UCSD-AML1 (cell line): ENCODE data around the gene SNX11.

Source experiments
- DNase-seq: peaks from one replicate; lab custom pipeline; 2025; ENCODE audit not compliant: unreplicated experiment; lab: John Stamatoyannopoulos, UW

The SNX11 gene

DNA sequence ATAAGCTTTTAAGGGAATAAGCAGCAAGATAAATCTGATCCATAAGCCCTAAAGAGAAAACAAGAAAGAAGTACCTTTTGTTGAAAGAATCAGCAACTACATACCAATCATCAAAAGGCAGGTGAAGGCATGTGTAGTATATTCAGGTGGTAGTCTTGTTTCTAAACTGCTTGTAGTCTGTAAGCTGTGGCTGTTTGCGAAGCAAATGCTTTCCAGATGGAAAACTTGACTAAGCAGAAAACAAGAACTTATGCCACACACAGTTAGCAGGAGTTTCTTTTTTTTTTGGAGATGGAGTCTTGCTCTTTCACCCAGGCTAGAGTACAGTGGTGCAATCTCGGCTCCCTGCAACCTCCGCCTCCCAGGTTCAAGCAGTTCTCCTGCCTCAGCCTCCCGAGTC lies 12.0 kb upstream of the SNX11 start:
- no peak for DNase-seq

DNA sequence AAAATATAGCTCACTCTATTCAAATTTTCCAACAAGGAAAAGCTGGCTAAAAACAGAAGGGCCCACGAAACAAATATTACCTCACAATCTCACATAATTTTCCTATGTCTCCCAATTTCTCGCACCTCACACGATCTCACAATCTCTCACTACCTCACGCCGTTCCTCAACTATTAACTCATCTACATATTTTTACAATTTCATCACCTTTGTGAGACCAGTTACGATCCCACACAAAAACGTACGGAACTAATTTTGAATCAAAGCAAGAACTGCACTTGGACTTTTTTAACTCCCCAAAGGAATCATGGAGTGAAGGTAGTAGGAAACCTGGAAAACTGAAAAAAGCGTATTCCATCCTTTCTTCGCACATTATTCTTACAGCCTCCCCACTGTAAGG lies 7.4 kb upstream of the SNX11 start:
- no peak for DNase-seq

DNA sequence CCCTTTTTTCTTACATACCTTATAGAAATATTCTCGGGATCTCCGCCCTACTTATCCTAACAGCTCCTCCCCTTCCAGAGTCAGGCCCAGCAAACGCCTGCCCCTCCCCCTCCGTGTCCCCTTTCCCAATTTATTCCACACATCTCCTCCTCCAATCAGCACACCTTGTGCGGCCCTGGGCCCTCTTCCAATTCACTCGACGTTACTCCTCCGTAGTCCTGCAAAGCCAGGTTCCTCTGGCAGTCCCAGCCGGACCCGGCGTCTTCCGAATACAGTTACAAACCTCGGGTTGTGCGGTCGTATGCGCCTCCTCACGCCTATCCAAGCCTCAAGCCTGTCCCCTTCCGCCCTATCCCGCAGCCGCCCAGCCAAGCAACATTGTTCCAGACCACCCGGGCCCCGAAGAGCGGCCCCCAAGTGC lies 7.0 kb upstream of the SNX11 start:
- no peak for DNase-seq

DNA sequence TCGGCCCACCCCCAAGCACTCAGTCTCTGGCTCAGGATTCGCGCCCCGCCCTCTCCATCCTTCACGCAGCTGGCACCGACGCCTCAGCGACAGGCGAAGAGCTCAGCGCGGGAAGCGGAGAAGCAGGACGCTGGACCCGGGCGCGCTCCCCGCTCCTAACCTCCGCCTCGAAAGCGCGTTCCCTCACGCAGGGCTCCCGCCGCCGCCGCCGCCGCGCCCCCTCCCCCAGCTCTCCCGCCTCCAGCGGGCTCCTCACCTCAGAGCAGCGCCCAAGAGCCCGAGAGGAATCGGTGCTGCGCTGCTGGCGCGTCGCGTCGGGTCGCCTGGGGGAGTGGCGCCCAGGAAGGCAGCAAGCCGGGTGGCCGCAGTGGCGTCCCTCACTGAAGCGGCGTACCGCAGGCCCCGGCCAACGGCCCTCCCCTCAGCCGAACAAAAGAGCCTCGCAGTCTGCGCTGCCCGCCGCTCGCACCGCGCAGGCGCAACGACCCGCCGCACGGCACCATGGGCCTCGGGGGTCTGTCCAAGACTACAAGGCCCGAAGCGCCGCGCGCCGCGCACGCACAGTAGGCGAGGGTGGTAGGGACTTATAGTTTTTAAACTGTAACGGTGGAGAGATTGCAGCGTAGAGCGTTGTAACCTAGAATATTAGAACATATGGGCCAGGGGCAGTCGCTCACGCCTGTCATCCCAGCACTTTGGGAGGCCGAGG lies 6.4 kb upstream of the SNX11 start, which contains the start of gene CBX1:
Gene CBX1 (minus strand): TSS at position 467 of the 709 bp plus-strand sequence. CDS start 24,474 bp downstream, outside the sequence.
- DNase-seq = peak; percentile 95

DNA sequence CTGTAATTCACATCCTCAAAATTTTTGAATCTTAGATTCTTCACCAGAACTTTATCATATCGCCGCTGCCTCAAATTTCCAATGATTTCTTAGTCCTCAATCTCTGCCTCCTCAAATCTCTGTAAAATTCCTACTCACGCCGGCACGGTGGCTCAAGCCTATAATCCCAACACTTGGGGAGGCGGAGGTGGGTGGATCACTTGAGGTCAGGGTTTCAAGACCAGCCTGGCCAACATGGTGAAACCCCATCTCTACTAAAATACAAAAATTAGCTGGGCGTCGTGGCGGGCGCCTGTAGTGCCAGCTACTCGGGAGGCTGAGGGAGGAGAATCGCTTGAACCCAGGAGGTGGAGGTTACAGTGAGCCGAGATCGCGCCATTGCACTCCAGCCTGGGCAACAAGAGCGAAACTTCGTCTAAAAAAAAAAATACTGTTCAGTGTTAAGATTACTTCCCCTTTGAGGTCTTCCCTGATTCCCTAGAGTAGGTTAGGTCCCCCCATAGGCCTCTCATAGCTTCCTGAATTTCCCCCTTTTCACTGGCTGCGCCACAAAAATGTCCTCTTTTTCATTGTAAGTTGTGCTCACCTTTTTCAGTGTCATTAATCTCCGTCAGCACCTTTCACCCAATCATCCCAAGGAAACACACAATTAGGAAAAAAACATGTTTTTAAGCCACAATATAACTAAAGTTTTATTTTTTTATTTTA lies 5.4 kb upstream of the SNX11 start:
- no peak for DNase-seq

DNA sequence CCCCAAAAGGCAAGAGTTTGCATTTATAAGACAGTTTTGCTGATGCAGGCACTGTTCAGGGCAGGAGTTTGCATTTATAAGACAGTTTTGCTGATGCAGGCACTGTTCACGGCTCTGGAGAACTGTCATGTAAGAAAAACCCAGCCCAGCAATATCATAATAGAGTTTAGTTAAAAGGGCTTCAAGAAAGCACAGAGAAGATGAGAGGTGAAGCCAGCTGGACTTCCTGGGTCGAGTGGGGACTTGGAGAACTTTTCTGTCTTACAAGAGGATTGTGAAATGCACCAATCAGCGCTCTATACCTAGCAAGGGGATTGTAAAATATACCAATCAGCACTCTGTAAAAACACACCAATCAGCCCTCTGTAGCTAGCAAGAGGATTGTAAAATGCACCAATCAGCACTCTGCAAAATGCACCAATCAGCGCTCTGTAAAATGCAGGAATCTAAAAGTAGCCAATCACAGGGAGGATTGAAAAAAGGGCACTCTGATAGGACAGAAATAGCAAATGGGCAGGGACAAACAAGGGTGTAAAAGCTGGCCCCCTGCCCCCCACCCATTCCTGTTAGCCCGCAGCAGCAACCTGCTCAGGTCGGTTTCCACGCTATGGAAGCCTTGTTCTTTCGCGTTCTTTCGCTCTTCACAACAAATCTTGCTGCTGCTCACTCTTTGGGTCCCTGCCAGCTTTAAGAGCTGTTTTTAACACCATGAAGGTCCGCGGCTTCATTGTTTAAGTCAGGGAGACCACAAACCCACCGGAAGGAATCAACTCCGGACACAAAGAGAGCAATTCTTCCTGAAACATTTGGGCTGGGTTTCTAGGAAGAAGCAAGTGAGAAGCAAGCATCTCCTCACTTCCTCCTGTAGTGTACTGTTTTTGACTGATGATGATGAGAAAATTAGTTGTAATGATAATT lies 4.5 kb upstream of the SNX11 start:
- peak; percentile 59 for DNase-seq

DNA sequence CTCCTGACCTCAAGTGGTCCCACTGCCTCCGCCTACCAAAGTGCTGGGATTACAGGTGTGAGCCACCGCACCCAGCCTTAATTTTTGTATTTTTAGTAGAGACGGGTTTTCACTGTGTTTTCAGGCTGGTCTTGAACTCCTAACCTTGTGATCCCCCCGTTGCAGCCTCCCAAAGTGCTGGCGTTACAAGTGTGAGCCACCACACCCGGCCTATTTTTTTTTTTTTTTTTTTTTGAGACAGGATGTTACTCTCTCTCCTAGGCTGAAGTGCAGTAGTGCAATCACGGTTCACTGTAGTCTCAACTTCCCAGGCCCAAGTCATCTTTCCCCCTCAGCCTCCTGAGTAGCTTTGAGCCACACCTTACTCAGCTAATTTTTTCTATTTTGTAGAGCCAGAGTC lies 3.1 kb upstream of the SNX11 start:
- DNase-seq = no peak

DNA sequence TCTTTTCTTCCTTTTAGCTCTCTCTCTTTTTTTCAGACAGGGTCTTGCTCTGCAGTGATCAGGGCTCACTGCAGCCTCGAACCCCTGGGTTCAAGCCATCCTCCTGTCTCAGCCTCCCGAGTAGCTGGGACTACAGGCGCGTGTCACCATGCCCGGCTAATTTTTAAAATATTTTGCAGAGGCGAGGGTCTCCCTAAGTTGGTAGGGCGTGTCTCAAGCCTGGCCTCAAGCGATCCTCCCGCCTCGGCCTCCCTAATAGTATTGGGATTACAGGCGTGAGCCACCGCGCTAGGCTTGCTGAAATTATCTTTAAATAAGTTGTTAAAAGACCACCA lies 797 bp upstream of the SNX11 start:
- no peak for DNase-seq

DNA sequence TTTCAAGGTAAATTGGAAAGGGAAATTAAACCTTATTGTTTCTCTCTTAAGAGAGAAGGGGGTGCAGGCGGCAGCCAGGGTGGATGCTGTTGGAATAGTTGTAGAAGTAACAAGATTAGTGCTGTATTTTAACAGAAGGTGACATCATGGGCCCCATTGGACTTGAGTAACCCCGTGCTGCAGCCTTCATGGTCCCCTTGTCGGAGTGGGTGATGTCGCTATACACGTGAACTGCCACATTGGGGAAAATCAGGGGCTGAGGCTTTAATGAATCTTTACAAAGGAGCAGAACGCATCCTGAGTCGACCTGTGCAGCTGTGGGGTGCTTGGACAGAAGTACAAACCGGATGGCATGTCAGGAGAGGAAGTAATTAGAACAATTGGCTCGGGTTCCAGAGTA lies 3.2 kb downstream of the SNX11 start:
- DNase-seq = no peak

DNA sequence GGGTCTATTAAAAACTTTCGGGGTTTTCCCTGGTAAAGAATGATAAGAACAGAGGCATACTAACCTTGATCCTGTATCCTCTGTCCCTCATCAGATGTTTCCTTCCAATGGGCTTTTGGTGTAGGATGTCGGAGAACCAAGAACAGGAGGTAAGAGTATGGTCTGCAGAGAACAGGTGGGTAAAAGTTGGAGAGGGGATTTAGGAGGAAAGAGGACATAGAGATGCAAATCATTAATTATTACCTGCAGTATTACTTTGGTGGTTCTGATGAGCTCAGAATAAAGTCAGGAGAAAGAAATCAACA lies 4.3 kb downstream of the SNX11 start:
- no peak for DNase-seq

DNA sequence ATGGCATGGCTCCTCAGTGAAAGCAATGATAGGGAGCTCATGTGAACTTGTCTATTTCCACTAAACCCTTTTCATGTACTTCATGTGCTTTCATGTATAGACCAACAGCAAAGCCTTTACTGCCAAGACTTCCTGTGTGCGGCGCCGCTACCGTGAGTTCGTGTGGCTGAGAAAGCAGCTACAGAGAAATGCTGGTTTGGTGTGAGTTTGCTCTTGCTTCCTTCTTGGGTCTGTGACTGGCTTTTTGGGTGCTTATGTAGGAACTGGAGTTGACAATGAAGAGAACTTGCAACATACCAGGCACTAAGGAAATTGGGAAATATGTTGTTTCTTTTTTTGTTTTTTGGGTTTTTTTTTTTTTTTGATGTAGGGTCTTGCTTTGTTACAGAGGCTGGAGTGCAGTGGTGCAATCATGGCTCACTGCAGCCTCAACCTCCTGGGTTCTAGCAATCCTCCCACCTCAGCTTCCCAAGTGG lies 5.7 kb downstream of the SNX11 start:
- DNase-seq = peak; percentile 33

DNA sequence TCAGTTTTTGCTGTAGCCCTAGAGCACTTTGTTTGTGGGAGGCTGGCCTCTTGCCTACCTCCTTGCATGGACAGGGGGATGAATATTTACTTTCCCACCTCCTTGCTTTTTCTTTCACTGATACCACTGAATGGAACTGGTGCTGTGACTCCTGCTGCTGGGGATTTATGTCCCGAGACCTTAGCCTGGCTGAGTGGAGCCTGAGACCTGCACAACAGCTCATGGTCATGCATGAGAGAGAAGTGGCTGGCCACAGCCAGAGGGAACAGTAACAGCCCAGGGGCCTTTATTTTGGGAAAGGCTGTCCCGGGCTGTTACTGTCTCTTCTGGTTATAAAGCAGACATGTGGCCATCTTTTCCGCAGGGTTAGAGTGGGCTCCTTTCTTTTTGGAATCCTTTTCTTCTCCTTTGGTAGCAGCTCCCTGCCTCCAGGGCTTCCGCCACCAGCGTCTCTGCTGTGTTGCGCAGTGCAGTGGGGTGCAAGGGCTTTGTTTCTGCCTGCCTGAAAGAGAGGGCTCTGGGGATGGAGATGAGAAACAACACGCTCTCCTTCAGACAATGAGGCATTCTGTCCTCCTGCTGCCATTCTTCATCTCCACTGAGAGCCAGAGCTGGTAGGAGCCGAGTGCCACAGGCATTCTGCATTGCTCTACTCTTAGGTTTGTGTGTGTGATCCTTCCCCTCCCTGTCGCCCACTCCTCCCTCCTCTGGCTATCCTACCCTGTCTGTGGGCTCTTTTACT lies 14.5 kb downstream of the SNX11 start:
- no peak for DNase-seq

DNA sequence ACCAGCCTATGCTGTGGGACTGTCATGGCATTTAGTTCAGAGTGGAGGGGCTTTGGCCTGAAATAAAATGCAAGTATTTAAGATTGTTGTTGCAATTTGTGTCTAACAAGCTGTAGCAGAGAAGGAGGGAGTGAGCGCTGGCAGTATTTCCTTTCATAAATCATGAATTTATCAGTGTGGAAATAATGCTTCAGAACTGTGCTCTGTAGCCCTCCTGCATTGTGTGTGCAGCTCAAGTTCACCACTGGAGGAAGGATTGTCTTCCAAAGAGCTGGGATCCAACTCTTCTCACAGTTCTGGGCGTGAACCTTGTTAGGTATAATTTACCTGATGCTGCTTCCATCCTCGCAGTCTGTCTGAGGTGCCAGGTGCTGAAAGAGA lies 15.1 kb downstream of the SNX11 start:
- no peak for DNase-seq

DNA sequence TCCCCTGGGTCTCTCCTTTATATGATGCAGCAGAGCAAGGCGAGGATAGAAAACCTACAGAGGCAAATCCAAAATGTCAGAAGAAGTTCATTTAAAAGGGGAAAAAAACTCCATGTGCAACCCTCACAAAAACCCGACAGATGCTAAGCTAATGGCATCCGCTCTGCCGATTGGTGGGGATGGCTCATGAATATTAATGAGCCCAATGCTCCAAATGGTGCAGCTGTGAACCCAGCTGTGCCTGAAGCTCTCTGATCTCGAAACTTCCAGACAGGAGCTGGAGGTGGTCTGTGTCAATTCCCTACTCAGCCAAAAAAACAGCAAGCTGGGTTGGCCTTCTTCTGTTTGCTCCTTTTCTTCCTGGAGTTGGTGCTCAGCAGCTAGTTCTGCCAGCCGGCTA lies 15.5 kb downstream of the SNX11 start:
- DNase-seq = no peak

DNA sequence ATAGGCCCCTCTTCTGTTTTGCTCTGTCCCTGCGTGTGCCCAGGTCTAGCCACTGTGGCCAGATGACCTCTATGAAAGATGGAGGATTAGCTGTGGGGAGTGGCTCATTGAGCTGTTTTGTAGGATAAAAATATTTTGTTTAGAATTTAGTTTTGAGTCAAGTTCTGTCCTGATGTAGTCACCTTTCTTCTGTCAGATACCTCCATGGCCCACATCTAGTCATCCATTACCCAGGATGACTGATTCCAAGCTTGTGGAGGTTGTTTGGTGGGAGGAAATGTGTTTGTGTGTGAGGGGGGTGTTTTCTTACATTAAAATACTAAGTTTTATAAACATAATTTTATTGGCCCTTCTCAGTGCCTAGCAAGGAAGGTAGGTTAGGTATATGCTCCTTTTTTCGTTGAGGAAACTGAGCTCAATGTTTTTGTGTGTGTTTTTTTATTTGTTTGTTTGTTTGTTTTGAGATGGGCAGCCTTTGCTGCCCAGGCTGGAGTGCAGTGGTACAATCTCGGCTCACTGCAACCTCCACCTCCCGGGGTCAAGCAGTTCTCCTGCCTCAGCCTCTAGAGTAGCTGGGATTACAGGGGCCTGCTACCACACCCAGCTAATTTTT lies 16.3 kb downstream of the SNX11 start:
- DNase-seq = no peak

DNA sequence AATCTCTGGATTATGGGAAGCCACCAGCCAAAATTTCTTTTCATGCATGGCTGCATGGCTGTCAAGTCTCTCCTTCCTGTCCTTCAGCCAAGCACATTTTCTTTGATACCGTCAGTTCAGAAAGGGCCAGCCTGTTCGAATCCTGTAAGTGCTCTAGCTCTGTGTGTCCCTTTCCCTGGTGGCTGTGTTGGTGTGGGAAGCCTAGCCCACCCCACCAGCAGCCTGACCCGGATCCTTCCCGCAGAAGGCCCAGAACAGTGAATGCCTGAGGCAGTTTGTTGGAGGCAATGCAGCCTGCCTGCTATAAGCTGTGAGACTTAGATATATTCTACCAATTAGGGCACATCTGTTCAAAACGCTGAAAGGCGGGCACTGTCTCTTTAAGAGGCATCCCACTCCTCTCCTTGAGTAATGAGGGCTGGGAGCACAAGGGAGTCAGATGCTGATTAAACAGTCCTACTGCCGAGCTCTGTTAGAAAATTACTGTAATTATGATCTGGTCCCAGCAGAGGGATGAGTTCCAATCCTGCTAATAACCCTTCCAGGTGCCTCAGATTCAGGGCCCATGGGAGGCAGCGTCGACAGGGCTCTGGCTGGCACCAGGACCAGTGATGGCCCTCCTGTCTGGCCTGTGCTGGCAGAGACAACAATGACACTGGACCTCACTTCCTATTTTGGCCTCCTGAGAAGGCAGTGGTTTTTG lies 18.4 kb downstream of the SNX11 start:
- no peak for DNase-seq

DNA sequence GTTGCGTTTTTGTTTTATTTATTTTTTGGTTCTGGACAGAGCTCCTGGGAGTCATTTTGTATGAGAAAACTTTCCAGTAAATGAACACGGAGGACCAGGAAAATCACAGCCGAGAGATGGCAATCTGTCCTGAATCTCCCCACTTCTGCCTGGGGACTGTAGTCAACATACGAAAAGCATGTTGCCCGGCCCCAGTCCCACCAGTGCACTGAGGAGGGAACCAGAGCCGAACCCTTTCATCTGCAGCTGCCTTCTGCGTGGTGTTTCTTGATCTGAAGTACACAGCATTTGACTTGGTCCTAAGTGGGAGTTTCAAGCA lies 18.9 kb downstream of the SNX11 start:
- no peak for DNase-seq

DNA sequence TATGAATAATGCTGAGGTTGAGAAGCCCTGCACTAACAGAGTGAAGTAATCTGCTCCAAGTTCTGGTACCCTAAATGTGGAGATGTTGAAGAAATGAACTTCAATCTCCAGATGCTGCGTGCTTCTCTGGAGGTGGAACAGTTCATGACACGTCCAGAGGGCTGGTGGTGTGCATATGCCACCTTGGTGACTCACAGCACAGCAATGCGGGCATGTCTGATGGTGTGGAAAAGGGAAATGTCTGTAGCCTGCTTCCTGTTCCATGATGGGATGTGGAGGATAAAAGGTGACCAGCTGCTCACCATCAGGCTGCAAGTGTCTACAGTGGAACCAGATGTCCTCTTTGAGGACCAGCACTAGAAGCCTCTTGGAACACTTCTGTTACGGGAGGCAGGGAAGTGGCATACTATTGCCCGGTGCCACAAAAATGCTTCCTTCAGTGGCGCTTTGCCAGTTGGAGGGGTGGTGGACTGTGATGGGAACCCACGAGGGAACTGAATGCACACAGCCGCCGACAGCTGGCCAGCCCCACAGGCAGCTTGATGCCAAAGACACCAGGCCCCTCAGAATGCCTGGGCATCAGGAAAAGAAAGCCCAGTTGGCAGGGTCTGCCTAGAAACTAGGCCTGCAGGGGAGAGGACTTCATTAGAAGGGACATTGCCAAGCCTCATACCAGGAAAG lies 19.9 kb downstream of the SNX11 start:
- no peak for DNase-seq

DNA sequence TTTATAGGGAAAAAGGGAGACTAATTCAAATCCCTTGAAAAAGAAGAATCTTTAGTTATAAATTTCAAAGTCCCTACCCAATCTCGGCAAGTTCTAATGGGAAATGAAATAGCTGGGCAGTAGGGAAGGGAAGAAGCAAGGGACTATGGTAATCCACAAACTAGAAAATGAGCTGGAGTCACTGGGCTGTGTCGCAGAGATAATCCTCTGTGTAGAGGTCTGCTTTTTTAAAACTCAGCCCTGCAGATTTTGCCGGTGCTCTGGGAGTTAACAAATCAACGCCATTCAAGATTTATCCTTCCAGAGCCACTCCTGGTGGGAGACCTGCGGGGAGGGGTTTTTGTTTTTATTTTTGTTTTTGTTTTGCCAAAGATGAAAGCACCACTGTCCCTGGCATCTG lies 20.8 kb downstream of the SNX11 start:
- DNase-seq = no peak

DNA sequence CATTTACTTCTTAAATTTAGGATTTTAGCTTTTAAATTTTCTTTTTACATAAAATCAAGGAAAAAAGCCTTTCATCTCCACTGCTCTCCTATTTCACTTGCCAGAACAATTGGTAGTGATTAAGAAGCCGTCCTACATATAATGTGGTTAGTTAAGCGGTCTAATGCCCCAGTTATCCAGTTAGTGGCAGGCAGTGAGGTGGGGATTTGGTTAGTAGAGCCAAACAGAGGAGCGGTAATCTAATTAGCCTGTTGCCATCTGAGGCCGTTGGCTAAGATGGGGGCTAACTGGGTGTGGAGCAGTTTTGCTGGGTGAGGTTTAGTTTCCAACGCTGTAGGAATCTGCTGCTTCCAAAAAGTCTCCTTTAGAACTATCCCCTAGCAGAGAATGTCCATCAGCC lies 22.4 kb downstream of the SNX11 start:
- no peak for DNase-seq
